H9 (cell line): ENCODE results near the gene EGLN1. TPM values are rescaled to one million over a fixed set of nuclear protein-coding genes. Genes with fewer than 3 reads are reported as not detected.

Source experiments
- DNase-seq: peaks from one replicate; pipeline ENCODE4 v3.0.0-alpha.2; 2017
- H2AFZ ChIP-seq: one replicate; pipeline ENCODE4 v1.6.1; 2013; ENCODE audit warnings: mild to moderate bottlenecking, low read length, control low read depth, moderate library complexity
- H2AK5ac ChIP-seq: 2 replicates; pipeline ENCODE4 v1.6.1; 2013; ENCODE audit warnings: low read length, control low read depth, mixed read lengths; ENCODE audit not compliant: insufficient read length
- H2BK120ac ChIP-seq: one replicate; pipeline ENCODE4 v1.6.1; 2013; ENCODE audit warnings: low read depth, mild to moderate bottlenecking, low read length, control low read depth, inconsistent platforms; ENCODE audit not compliant: poor library complexity, severe bottlenecking
- H2BK12ac ChIP-seq: 2 replicates; pipeline ENCODE4 v1.6.1; 2013; ENCODE audit warnings: low read length, control low read depth, mixed read lengths, low read depth; ENCODE audit not compliant: insufficient read length
- H2BK15ac ChIP-seq: 2 replicates; pipeline ENCODE4 v1.6.1; 2013; ENCODE audit warnings: low read depth, low read length, control low read depth
- H2BK20ac ChIP-seq: one replicate; pipeline ENCODE4 v1.6.1; 2013; ENCODE audit warnings: low read depth, mild to moderate bottlenecking, low read length, control low read depth, inconsistent platforms; ENCODE audit not compliant: poor library complexity, severe bottlenecking
- H2BK5ac ChIP-seq: 2 replicates; pipeline ENCODE4 v1.6.1; 2013; ENCODE audit warnings: low read length, control low read depth, mixed read lengths; ENCODE audit not compliant: insufficient read length
- H3K14ac ChIP-seq: 2 replicates; pipeline ENCODE4 v1.6.1; 2013; ENCODE audit warnings: low read length, control low read depth; ENCODE audit not compliant: insufficient read depth
- H3K18ac ChIP-seq: 2 replicates; pipeline ENCODE4 v1.6.1; 2013; ENCODE audit warnings: low read depth, mild to moderate bottlenecking, mixed read lengths, low read length, control low read depth; ENCODE audit not compliant: insufficient read length
- H3K23ac ChIP-seq: 2 replicates; pipeline ENCODE4 v1.6.1; 2013; ENCODE audit warnings: low read length, control low read depth, mixed read lengths, low read depth; ENCODE audit not compliant: insufficient read length
- H3K23me2 ChIP-seq: 2 replicates; pipeline ENCODE4 v1.6.1; 2013; ENCODE audit warnings: low read depth, mild to moderate bottlenecking, mixed read lengths, low read length, control low read depth; ENCODE audit not compliant: insufficient read length, poor library complexity, severe bottlenecking
- H3K27ac ChIP-seq: 2 replicates; pipeline ENCODE4 v1.5.1; 2013; ENCODE audit warnings: low read length, control low read depth, mixed read lengths, low read depth; ENCODE audit not compliant: insufficient read length
- H3K27me3 ChIP-seq: 2 replicates; pipeline ENCODE4 v1.6.1; 2013; ENCODE audit warnings: low read length, control low read depth, inconsistent platforms; ENCODE audit not compliant: insufficient read depth
- H3K4ac ChIP-seq: 2 replicates; pipeline ENCODE4 v1.6.1; 2013; ENCODE audit warnings: low read depth, mild to moderate bottlenecking, control low read depth, inconsistent platforms, low read length, moderate library complexity
- H3K4me1 ChIP-seq: 2 replicates; pipeline ENCODE4 v1.6.1; 2013; ENCODE audit warnings: low read length, control low read depth, inconsistent platforms; ENCODE audit not compliant: insufficient read depth
- H3K4me2 ChIP-seq: 2 replicates; pipeline ENCODE4 v1.6.1; 2013; ENCODE audit warnings: low read length, control low read depth, mixed read lengths; ENCODE audit not compliant: insufficient read length, insufficient read depth
- H3K56ac ChIP-seq: 2 replicates; pipeline ENCODE4 v1.6.1; 2013; ENCODE audit warnings: low read depth, mild to moderate bottlenecking, mixed read lengths, low read length, control low read depth; ENCODE audit not compliant: insufficient read length
- H3K79me1 ChIP-seq: 2 replicates; pipeline ENCODE4 v1.6.1; 2013; ENCODE audit warnings: low read depth, mild to moderate bottlenecking, moderate library complexity, low read length, control low read depth, inconsistent platforms; ENCODE audit not compliant: insufficient read depth, poor library complexity, severe bottlenecking
- H3K79me2 ChIP-seq: 2 replicates; pipeline ENCODE4 v1.6.1; 2013; ENCODE audit warnings: low read length, control low read depth, inconsistent platforms; ENCODE audit not compliant: insufficient read depth
- H3K9ac ChIP-seq: 2 replicates; pipeline ENCODE4 v1.6.1; 2013; ENCODE audit warnings: low read length, control low read depth, mixed read lengths; ENCODE audit not compliant: insufficient read length; ENCODE audit errors: extremely low read depth
- H3K9me3 ChIP-seq: one replicate; pipeline ENCODE4 v1.6.1; 2013; ENCODE audit warnings: low read depth, low read length, inconsistent platforms; ENCODE audit not compliant: control insufficient read depth
- H3T11ph ChIP-seq: one replicate; pipeline ENCODE4 v1.6.1; 2013; ENCODE audit warnings: mild to moderate bottlenecking, low read length, control low read depth, inconsistent platforms
- H4K20me1 ChIP-seq: one replicate; pipeline ENCODE4 v1.6.1; 2013; ENCODE audit not compliant: control insufficient read depth, insufficient read length, insufficient read depth
- H4K5ac ChIP-seq: 2 replicates; pipeline ENCODE4 v1.6.1; 2013; ENCODE audit warnings: low read depth, mild to moderate bottlenecking, mixed read lengths, low read length, control low read depth; ENCODE audit not compliant: insufficient read length
- H4K8ac ChIP-seq: replicated peaks from 2 replicates; pipeline ENCODE4 v1.6.1; 2013; ENCODE audit warnings: low read length, control low read depth, mixed read lengths, low read depth; ENCODE audit not compliant: insufficient read length
- H4K91ac ChIP-seq: 2 replicates; pipeline ENCODE4 v1.6.1; 2013; ENCODE audit warnings: low read depth, mild to moderate bottlenecking, moderate library complexity, mixed read lengths, low read length, control low read depth; ENCODE audit not compliant: insufficient read length
- H3K27ac Mint-ChIP-seq, 3 experiments: 2 replicates in 2 of 3; 3 replicates in 1 of 3; pipeline ENCODE4 v1.8.0; 2020 to 2021; ENCODE audit warnings: mixed read lengths in 3 of 3, mild to moderate bottlenecking in 1 of 3, moderate library complexity in 1 of 3
- H3K27me3 Mint-ChIP-seq: 2 replicates; pipeline ENCODE4 v1.8.0; 2021; ENCODE audit warnings: low read depth, mild to moderate bottlenecking, moderate library complexity, mixed read lengths
- H3K36me3 Mint-ChIP-seq, 3 experiments: 2 replicates in 2 of 3; 3 replicates in 1 of 3; pipeline ENCODE4 v1.8.0; 2020 to 2021; ENCODE audit warnings: low read depth in 3 of 3, mixed read lengths in 3 of 3; ENCODE audit not compliant: insufficient read depth in 1 of 3
- H3K4me1 Mint-ChIP-seq, 2 experiments: 2 replicates each; pipeline ENCODE4 v1.8.0; 2020; ENCODE audit warnings: mixed read lengths in 2 of 2
- H3K4me3 Mint-ChIP-seq, 2 experiments: 2 replicates in 1 of 2; 3 replicates in 1 of 2; pipeline ENCODE4 v1.8.0; 2020 to 2021; ENCODE audit warnings: mild to moderate bottlenecking in 2 of 2, mixed read lengths in 2 of 2, moderate library complexity in 1 of 2
- H3K9me3 Mint-ChIP-seq, 2 experiments: 2 replicates in 1 of 2; 3 replicates in 1 of 2; pipeline ENCODE4 v1.8.0; 2020; ENCODE audit warnings: mild to moderate bottlenecking in 2 of 2, mixed read lengths in 2 of 2, moderate library complexity in 1 of 2
- total RNA-seq: library from RNA; stranded (reverse); gene quantifications from 2 replicates; pipeline ENCODE4 v1.2.1, GENCODE V29; 2021
- TF ChIP-seq, protein P1 (sequence below): fragments of 200-600 bp; sonication (generic); conservative IDR thresholded peaks from 3 replicates; pipeline ENCODE4 v1.8.0; 2021; ENCODE audit warnings: antibody characterized with exemption, mild to moderate bottlenecking

The EGLN1 gene
- total RNA-seq, 1 experiment from 2014 or later, result 8.4 TPM

DNA sequence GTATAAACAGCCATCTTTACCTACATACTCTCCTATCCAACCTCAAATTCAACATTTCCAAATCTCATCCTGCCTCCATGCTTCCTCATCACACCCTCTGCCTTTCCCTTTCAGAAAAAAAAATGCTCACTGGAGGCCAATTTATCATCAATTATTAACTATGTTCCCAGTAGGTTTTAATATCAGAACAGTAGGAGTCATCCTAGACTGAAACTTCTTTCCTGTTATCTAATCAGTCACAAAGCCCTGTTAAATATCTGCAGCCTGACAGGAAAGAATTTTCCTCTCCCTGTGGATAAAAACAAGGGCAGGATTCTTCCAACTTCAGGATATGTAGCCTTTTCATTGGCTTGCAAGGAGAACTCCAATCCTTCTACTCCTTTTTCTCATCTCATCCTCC lies 28.4 kb downstream of the EGLN1 start:
- H3K79me2 ChIP-seq, result no peaks in the 10 kb centered on the region
- H3K4me3 Mint-ChIP-seq, result no peak overlapping the region
- H3K9me3 Mint-ChIP-seq, result no peaks in the 10 kb centered on the region

More for the DNA sequence above, 28.4 kb downstream of the EGLN1 start:
- Histone ChIP-seq H3K56ac (no peak overlapping the region), H3K18ac (no peak overlapping the region), H4K5ac (no peak overlapping the region), H2BK12ac (no peak overlapping the region), H2BK20ac (no peak overlapping the region), H2BK5ac (no peak overlapping the region), H3K27ac (no peak overlapping the region), H3K79me1 (no peaks in the 10 kb centered on the region), H4K20me1 (no peaks in the 10 kb centered on the region), H2AFZ (no peak overlapping the region), H2BK15ac (no peak overlapping the region), H3K4me1 (peaks cover 7% of the 10 kb centered on the region; the same call in 1 of the 2 replicates), H2AK5ac (no peak overlapping the region), H2BK120ac (no peak overlapping the region), H3K4me2 (no peak overlapping the region), H3K23ac (no peak overlapping the region), H3K9me3 (no peaks in the 10 kb centered on the region), H3K9ac (no peak overlapping the region), H3K4ac (no peak overlapping the region), H4K91ac (no peak overlapping the region), H3K27me3 (no peaks in the 10 kb centered on the region), H4K8ac (no peak overlapping the region), H3K14ac (no peak overlapping the region), H3T11ph (no peak overlapping the region), H3K23me2 (no peaks in the 10 kb centered on the region)
- no peaks in the 10 kb centered on the region for H3K27me3 Mint-ChIP-seq
- H3K27ac Mint-ChIP-seq, result no peak overlapping the region
- H3K36me3 Mint-ChIP-seq, result no peaks in the 10 kb centered on the region
- peaks cover 7 to 10% of the 10 kb centered on the region in 2 experiments; a peak in 3 of 4 replicates for H3K4me1 Mint-ChIP-seq
- TF ChIP-seq, protein P1, sequence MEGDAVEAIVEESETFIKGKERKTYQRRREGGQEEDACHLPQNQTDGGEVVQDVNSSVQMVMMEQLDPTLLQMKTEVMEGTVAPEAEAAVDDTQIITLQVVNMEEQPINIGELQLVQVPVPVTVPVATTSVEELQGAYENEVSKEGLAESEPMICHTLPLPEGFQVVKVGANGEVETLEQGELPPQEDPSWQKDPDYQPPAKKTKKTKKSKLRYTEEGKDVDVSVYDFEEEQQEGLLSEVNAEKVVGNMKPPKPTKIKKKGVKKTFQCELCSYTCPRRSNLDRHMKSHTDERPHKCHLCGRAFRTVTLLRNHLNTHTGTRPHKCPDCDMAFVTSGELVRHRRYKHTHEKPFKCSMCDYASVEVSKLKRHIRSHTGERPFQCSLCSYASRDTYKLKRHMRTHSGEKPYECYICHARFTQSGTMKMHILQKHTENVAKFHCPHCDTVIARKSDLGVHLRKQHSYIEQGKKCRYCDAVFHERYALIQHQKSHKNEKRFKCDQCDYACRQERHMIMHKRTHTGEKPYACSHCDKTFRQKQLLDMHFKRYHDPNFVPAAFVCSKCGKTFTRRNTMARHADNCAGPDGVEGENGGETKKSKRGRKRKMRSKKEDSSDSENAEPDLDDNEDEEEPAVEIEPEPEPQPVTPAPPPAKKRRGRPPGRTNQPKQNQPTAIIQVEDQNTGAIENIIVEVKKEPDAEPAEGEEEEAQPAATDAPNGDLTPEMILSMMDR, result no peak
- no peak for DNase-seq
